Colonic mucosa (tissue), 4 donors: ENCODE measurements around the gene MLLT10. TPM values are rescaled to one million over a fixed set of nuclear protein-coding genes. Genes with fewer than 3 reads are reported as not detected.
A peak's percentile ranks its signal among the peaks of the same experiment; 100 is the strongest.

ENCODE experiments used
- DNase-seq: peaks from one replicate; pipeline ENCODE4 v3.0.0-alpha.2; 2020
- H3K27ac ChIP-seq: fragments of 200-600 bp; one replicate; pipeline ENCODE4 v1.8.0; 2021
- H3K27me3 ChIP-seq: fragments of 200-600 bp; one replicate; pipeline ENCODE4 v1.8.0; 2021
- H3K36me3 ChIP-seq: fragments of 200-600 bp; one replicate; pipeline ENCODE4 v1.8.0; 2021
- H3K4me1 ChIP-seq: fragments of 200-600 bp; one replicate; pipeline ENCODE4 v1.8.0; 2021; ENCODE audit warnings: mild to moderate bottlenecking
- H3K4me3 ChIP-seq: fragments of 200-600 bp; one replicate; pipeline ENCODE4 v1.8.0; 2021
- H3K9ac ChIP-seq, 2 donors: one replicate each; pipeline ENCODE4 v1.7.0; 2013; ENCODE audit warnings: control low read depth in 2 of 2, low read depth in 2 of 2, low read length in 2 of 2
- H3K9me3 ChIP-seq: fragments of 200-600 bp; one replicate; pipeline ENCODE4 v1.8.0; 2021
- CTCF ChIP-seq: fragments of 200-600 bp; IDR thresholded peaks from one replicate; pipeline ENCODE4 v1.8.0; 2022; ENCODE audit warnings: antibody characterized with exemption, mild to moderate bottlenecking
- intact Hi-C: fragments of 100-400 bp; cut with DNase I; formaldehyde crosslinking; loops from one replicate; pipeline ENCODE4 v1.14.1; 2022
- total RNA-seq, 2 donors: library from RNA; stranded (reverse); fragmentation: NEBNext Ultra II Directional in 1 of 2; extraction: Animal tissue kit (Norgen Biotek cat#: 25700) in 1 of 2; gene quantifications; one replicate each; pipeline ENCODE4 v1.2.1, GENCODE V29; 2021
- donor health status: healthy.
- donor health status: DM: no; HTN: no; CAD: no.
- donor health status: DM: no; HTN: no; CAD: no.

MLLT10 gene
- total RNA-seq, 2 donors from 2014 or later = 17.8 to 25.1 TPM

GRCh38 chr10:21498377-21498776 is 35.7 kb upstream of the MLLT10 start:
- H3K27me3 ChIP-seq = peaks cover 52% of the 10 kb centered on the region

GRCh38 chr10:21498986-21499385 is 35.0 kb upstream of the MLLT10 start:
- no peak for TF ChIP-seq CTCF
- H3K9me3 ChIP-seq = no peaks in the 10 kb centered on the region
- intact Hi-C loops = loop anchor here (5.0 to 10.0 kb wide), 4 partner anchors 224 to 1496 kb away; no protein-coding TSS in a partner anchor
- no peaks in the 10 kb centered on the region for H3K36me3 ChIP-seq
- no peak for DNase-seq
- peaks cover 47% of the 10 kb centered on the region for H3K27me3 ChIP-seq
- H3K9ac ChIP-seq = no peak overlapping the region
- no peak overlapping the region for H3K27ac ChIP-seq
- H3K4me3 ChIP-seq = no peak overlapping the region
- peaks cover 6% of the 10 kb centered on the region for H3K4me1 ChIP-seq

More at GRCh38 chr10:21498377-21498776, 35.7 kb upstream of the MLLT10 start:
- DNase-seq = no peak
- intact Hi-C loops = loop anchor here (5.0 to 10.0 kb wide), 4 partner anchors 224 to 1496 kb away; no protein-coding TSS in a partner anchor
- no peak overlapping the region for H3K9ac ChIP-seq
- no peak overlapping the region for H3K27ac ChIP-seq
- H3K4me1 ChIP-seq = peaks cover 6% of the 10 kb centered on the region
- H3K9me3 ChIP-seq = no peaks in the 10 kb centered on the region
- H3K36me3 ChIP-seq = no peaks in the 10 kb centered on the region
- TF ChIP-seq CTCF = no peak
- H3K4me3 ChIP-seq = no peak overlapping the region

- peaks cover 38% of the 10 kb centered on the region for H3K27me3 ChIP-seq
- no peak for TF ChIP-seq CTCF
Measured at GRCh38 chr10:21499701-21500577, 34.1 kb upstream of the MLLT10 start.

GRCh38 chr10:21500578-21500910 is 33.5 kb upstream of the MLLT10 start:
- intact Hi-C loops = no loop called here
- Histone ChIP-seq H3K9ac (no peak overlapping the region), H3K4me1 (no peaks in the 10 kb centered on the region), H3K9me3 (no peaks in the 10 kb centered on the region), H3K36me3 (no peaks in the 10 kb centered on the region), H3K27me3 (peaks cover 32% of the 10 kb centered on the region), H3K4me3 (no peak overlapping the region), H3K27ac (no peak overlapping the region)
- TF ChIP-seq CTCF = no peak
- DNase-seq = no peak

More at GRCh38 chr10:21499701-21500577, 34.1 kb upstream of the MLLT10 start:
- no peak for DNase-seq
- H3K9ac ChIP-seq = no peak overlapping the region
- intact Hi-C loops = loop anchor here (5.0 to 10.0 kb wide), 4 partner anchors 225 to 1495 kb away; no protein-coding TSS in a partner anchor
- H3K36me3 ChIP-seq = no peaks in the 10 kb centered on the region
- H3K4me3 ChIP-seq = peak overlapping the region; percentile 7
- no peak overlapping the region for H3K27ac ChIP-seq
- no peaks in the 10 kb centered on the region for H3K4me1 ChIP-seq
- H3K9me3 ChIP-seq = no peaks in the 10 kb centered on the region

GRCh38 chr10:21501091-21501490 is 32.9 kb upstream of the MLLT10 start:
- TF ChIP-seq CTCF = no peak
- DNase-seq = no peak
- Histone ChIP-seq H3K27ac (no peak overlapping the region), H3K4me1 (no peaks in the 10 kb centered on the region), H3K4me3 (no peak overlapping the region), H3K36me3 (no peaks in the 10 kb centered on the region), H3K9ac (no peak overlapping the region), H3K9me3 (no peaks in the 10 kb centered on the region), H3K27me3 (peaks cover 32% of the 10 kb centered on the region)
- intact Hi-C loops = no loop called here
